Measurements from ENCODE around the gene TSGA10.
"Not testable (repeated sequence)": the region's sequence is repeated elsewhere in the genome, so short reads cannot be mapped to it uniquely, and the experiment has no call there.

Gene TSGA10

DNA sequence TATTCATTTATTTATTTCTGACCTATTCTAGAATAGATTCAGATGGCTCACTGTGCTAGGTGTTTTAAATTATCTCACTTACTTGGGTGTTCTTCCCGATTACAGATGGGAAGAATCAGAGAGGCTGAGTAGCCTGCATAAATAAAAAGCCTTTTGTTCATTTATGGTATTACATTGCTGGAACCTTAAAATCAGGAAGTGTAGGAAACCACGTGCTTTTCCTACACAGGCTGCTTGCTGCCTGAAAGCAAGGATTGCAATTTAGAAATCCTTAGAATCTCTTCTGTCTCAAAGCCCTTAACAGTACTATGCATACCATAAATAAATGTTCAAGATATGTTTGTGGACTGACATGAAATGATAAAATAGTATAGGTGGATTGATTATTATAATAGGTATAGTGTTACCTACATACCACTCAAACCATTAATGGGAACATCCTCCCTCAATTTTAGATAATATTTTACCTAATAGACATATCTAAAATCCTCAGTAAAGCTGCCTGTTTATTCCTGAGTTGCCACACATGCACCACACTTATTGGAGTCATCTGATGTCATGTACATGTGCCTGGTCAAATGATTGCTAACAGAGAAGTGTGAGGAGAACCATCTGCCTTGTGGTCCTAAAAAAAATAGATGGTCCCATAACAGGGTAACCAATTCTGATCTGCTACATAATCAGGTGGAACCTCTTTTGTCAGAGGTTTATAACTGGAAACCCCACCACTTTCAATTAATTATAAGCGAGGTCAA lies 86.7 kb downstream of the TSGA10 start:
- H3K27ac ChIP-seq = no peak overlapping the region
- H3K4me3 ChIP-seq = no peak overlapping the region
- no peaks in the 10 kb centered on the region for H3K36me3 ChIP-seq (ENCODE audit: insufficient read depth, low read length)
- no peak for TF ChIP-seq EZH2 (IDR thresholded peaks at IDR 0.05)
- TF ChIP-seq POLR2AphosphoS5 (IDR thresholded peaks at IDR 0.05; ENCODE audit: borderline replicate concordance, low read depth, low read length) = no peak
- TF ChIP-seq FOXP2 (optimal IDR thresholded peaks at IDR 0.05; ENCODE audit: control extremely low read depth, extremely low read length, insufficient read depth) = no peak
- H3K9me3 ChIP-seq (ENCODE audit: low read depth, low read length) = no peaks in the 10 kb centered on the region
- H3K9ac ChIP-seq (ENCODE audit: insufficient read length) = no peak overlapping the region
- no peak for DNase-seq (ENCODE audit: low read depth, low spot score)

DNA sequence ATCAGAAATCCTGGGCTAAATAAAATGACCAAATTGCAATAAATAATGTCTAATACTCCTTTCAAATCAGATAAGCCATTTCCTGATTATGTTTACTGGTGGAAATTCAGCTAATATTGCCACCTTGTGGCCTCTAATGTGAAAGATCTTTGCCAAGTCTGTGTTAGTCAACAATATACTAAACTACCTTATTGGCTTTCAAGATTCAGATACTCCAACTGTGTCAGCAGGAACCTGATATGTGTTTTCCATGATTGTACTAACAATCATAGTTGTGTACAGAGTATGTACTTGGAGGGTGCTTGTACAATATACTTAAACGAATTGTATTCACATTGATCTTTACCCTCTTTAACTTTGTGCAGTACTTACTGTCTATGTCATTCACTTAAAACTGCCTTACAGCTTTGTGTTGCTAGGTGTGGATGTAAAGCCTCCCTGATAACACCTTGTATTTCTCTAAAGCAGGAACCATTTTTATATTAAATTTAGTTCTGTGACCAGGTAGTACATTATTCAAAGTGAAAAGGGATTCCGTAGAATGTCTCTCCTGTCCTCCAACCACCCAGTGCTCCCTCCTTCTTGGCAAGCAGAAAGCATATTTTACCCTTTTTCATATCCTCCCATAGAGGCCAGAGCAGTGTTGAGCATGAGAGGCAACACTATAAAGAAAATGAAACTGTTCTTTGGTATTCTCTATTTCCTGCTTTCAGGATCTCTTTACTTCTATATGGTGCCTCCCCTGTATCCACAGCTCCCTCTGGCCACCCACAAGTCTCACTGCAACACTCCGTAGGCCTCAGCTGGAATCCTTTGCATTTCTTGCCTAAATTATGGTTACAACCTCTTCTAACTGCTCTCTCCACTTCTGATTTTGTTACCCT lies 88.4 kb downstream of the TSGA10 start:
- H3K4me3 ChIP-seq = no peak overlapping the region
- no peak overlapping the region for H3K9ac ChIP-seq (ENCODE audit: insufficient read length)
- TF ChIP-seq EZH2 (IDR thresholded peaks at IDR 0.05) = no peak
- TF ChIP-seq FOXP2 (optimal IDR thresholded peaks at IDR 0.05; ENCODE audit: control extremely low read depth, extremely low read length, insufficient read depth) = no peak
- no peak for TF ChIP-seq POLR2AphosphoS5 (IDR thresholded peaks at IDR 0.05; ENCODE audit: borderline replicate concordance, low read depth, low read length)
- H3K27ac ChIP-seq = no peak overlapping the region
- peak; percentile 22 for DNase-seq (ENCODE audit: low read depth, low spot score)
- H3K9me3 ChIP-seq (ENCODE audit: low read depth, low read length) = no peaks in the 10 kb centered on the region
- no peaks in the 10 kb centered on the region for H3K36me3 ChIP-seq (ENCODE audit: insufficient read depth, low read length)

DNA sequence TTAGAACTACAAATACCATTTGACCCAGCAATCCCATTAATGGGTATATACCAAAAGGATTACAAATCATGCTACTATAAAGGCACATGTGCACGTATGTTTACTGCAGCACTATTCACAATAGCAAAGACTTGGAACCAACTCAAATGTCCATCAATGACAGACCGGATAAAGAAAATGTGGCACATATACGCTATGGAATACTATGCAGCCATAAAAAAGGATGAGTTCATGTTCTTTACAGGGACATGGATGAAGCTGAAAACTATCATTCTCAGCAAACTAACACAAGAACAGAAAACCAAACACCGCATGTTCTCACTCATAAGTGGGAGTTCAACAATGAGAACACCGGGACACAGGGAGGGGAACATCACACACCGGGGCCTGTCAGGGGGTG lies 105.6 kb downstream of the TSGA10 start:
- not testable (repeated sequence) for H3K9ac ChIP-seq (ENCODE audit: insufficient read length); DNase-seq (ENCODE audit: low read depth, low spot score); H3K36me3 ChIP-seq (ENCODE audit: insufficient read depth, low read length)

DNA sequence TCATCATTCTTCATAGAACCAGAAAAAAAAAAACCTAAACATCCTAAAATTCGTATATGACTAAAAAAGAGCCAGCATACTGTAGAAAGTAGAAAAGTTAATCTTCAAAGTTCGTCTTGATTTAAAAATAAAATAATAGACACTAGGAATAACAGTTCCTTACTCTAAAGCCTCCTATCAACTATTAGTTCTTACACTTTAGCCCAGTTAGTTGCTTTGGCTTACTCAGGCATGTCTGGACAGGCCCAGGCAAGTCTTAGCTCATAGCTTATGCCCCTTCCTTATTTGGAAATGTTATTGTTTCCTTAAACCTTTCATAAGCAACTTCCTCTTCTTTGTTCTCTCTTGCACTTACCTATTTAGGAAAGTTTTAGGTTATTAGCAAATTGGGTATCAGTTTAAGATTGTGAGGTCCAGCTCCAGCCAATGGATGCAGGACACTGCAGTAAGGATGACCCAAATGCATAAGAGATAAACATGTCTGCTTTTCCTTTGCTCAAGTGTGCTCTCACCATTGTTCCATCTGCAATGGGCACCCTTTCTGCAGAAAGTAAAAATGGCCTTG lies 113.9 kb downstream of the TSGA10 start:
- not testable (repeated sequence) for DNase-seq (ENCODE audit: low read depth, low spot score); H3K9me3 ChIP-seq (ENCODE audit: low read depth, low read length); H3K27ac ChIP-seq; H3K4me3 ChIP-seq; H3K36me3 ChIP-seq (ENCODE audit: insufficient read depth, low read length); H3K9ac ChIP-seq (ENCODE audit: insufficient read length)

More for the DNA sequence above, 105.6 kb downstream of the TSGA10 start:
- H3K9me3 ChIP-seq (ENCODE audit: low read depth, low read length); H3K4me3 ChIP-seq; H3K27ac ChIP-seq: not testable (repeated sequence)

DNA sequence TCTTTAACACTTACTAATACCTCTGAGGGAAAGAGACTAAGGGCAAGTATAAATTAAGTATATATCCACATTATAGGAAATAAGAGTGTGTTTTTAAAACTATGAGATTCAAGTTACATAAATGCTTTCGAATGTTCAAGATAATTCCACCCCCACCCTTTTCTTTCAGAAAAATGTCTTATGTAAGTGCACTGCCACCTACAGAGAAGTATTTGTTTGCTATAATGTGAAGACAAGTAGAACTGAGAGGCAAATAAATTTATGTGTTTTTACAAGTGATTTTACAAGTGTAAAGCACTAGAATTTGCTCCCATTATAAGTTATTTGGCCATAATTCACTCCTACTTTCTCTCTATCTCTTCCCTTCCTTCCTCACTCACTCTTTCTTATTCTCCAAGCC lies 118.8 kb downstream of the TSGA10 start:
- Histone ChIP-seq H3K4me3 (no peak overlapping the region), H3K9me3 (ENCODE audit: low read depth, low read length) (no peaks in the 10 kb centered on the region), H3K27ac (no peak overlapping the region), H3K36me3 (ENCODE audit: insufficient read depth, low read length) (no peaks in the 10 kb centered on the region), H3K9ac (ENCODE audit: insufficient read length) (no peak overlapping the region)
- no peak for DNase-seq (ENCODE audit: low read depth, low spot score)
- no peak for TF ChIP-seq FOXP2 (optimal IDR thresholded peaks at IDR 0.05; ENCODE audit: control extremely low read depth, extremely low read length, insufficient read depth)
- TF ChIP-seq POLR2AphosphoS5 (IDR thresholded peaks at IDR 0.05; ENCODE audit: borderline replicate concordance, low read depth, low read length) = no peak
- TF ChIP-seq EZH2 (IDR thresholded peaks at IDR 0.05) = no peak

DNA sequence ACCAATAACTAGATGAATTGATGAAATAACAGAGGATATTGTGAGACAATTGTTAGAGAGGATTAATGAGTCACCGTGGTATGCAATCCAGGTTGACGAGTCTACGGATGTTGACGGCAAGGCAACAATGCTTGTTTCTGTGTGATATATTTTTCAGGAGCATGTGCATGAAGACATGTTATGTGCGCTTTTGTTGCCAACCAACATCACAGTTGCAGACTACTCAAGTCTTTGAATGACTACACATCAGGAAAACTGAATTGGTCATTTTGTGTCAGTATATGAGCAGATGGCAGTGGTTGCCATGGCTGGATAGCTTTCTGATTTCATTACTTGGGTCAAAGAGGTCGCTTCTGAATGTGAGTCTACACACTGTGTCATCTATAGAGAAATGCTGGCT lies 122.0 kb downstream of the TSGA10 start:
- H3K27ac ChIP-seq = no peak overlapping the region
- no peak for DNase-seq (ENCODE audit: low read depth, low spot score)
- H3K9me3 ChIP-seq (ENCODE audit: low read depth, low read length) = no peaks in the 10 kb centered on the region
- H3K36me3 ChIP-seq (ENCODE audit: insufficient read depth, low read length) = no peaks in the 10 kb centered on the region
- H3K9ac ChIP-seq (ENCODE audit: insufficient read length) = no peak overlapping the region
- TF ChIP-seq EZH2 (IDR thresholded peaks at IDR 0.05) (no peak), FOXP2 (optimal IDR thresholded peaks at IDR 0.05; ENCODE audit: control extremely low read depth, extremely low read length, insufficient read depth) (no peak), POLR2AphosphoS5 (IDR thresholded peaks at IDR 0.05; ENCODE audit: borderline replicate concordance, low read depth, low read length) (no peak)
- H3K4me3 ChIP-seq = no peak overlapping the region

DNA sequence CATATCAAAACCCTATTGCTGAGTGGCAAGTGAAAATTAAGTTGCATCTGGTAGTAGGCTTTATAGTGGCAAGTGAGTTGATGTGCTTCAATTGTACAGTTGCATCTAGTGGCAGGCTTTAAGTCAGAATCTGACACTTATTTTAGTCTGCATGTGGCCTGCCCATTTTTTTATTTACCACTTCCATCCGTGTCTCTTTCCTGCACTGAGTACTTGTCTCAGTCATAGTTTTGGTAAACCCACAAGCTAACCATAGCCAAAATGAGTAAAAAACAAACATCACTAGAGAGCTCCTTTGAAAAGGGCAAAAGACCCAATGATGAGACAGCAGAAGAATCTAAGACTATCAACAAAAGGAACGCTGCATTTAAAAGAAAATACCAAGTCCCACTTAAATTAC lies 122.7 kb downstream of the TSGA10 start:
- Histone ChIP-seq H3K9me3 (ENCODE audit: low read depth, low read length) (no peaks in the 10 kb centered on the region), H3K9ac (ENCODE audit: insufficient read length) (no peak overlapping the region), H3K4me3 (no peak overlapping the region), H3K27ac (no peak overlapping the region), H3K36me3 (ENCODE audit: insufficient read depth, low read length) (no peaks in the 10 kb centered on the region)
- DNase-seq (ENCODE audit: low read depth, low spot score) = no peak
- no peak for TF ChIP-seq FOXP2 (optimal IDR thresholded peaks at IDR 0.05; ENCODE audit: control extremely low read depth, extremely low read length, insufficient read depth)
- TF ChIP-seq POLR2AphosphoS5 (IDR thresholded peaks at IDR 0.05; ENCODE audit: borderline replicate concordance, low read depth, low read length) = no peak
- TF ChIP-seq EZH2 (IDR thresholded peaks at IDR 0.05) = no peak

DNA sequence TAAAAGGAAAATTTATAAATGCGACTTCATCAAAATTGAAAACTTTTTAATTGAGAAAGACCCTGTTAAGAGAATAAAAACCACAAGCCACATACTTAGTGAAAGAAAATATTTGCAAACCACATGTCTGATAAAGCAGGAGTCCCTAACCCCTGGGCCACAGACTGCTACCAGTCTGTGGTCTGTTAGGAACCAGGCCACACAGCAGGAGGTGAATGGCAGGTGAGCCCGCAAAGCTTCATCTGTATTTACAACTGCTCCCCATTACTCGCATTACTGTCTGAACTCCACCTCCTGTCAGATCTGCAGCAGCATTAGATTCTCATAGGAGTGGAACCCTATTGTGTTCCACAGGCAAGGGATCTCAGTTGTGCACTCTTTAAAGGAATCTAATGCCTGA lies 123.3 kb downstream of the TSGA10 start:
- no peak for DNase-seq (ENCODE audit: low read depth, low spot score)
- no peak overlapping the region for H3K9ac ChIP-seq (ENCODE audit: insufficient read length)
- no peaks in the 10 kb centered on the region for H3K9me3 ChIP-seq (ENCODE audit: low read depth, low read length)
- no peak overlapping the region for H3K27ac ChIP-seq
- TF ChIP-seq POLR2AphosphoS5 (IDR thresholded peaks at IDR 0.05; ENCODE audit: borderline replicate concordance, low read depth, low read length) (no peak), EZH2 (IDR thresholded peaks at IDR 0.05) (no peak)
- no peaks in the 10 kb centered on the region for H3K36me3 ChIP-seq (ENCODE audit: insufficient read depth, low read length)
- no peak overlapping the region for H3K4me3 ChIP-seq

Measured in SK-N-MC (cell line).